Measurements from ENCODE around the gene DENND1A. TPM values are rescaled to one million over a fixed set of nuclear protein-coding genes. Genes with fewer than 3 reads are reported as not detected.

Gene DENND1A
- total RNA-seq, 1 experiment from 2014 or later: 19.7 TPM

DNA sequence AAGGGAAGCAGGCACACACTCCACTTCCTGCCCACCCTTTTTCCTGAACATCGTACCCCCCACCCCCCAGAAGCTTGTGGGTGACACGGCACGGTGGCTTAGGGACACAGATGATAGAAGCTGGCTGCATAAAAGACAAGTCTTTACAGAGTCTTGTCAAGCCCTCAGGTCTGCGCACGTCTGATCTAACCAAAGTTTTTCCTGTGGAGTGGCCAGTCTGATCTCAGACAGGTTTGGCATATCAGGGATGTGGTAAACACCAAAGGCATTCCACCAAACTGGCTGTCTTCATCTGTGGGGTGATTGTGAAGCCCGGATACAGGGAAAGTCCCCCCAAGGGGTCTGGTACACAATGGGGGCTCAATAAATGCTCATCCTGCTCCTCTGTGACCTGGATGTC lies 523.9 kb downstream of the DENND1A start:
- ATAC-seq: no peak
- BruUV-seq (replicated peaks): no TSS peak
- TF ChIP-seq SIN3A (IDR thresholded peaks at IDR 0.05; ENCODE audit: borderline replicate concordance, insufficient read depth, low read depth, low read length): no peak
- TF ChIP-seq, protein P1, sequence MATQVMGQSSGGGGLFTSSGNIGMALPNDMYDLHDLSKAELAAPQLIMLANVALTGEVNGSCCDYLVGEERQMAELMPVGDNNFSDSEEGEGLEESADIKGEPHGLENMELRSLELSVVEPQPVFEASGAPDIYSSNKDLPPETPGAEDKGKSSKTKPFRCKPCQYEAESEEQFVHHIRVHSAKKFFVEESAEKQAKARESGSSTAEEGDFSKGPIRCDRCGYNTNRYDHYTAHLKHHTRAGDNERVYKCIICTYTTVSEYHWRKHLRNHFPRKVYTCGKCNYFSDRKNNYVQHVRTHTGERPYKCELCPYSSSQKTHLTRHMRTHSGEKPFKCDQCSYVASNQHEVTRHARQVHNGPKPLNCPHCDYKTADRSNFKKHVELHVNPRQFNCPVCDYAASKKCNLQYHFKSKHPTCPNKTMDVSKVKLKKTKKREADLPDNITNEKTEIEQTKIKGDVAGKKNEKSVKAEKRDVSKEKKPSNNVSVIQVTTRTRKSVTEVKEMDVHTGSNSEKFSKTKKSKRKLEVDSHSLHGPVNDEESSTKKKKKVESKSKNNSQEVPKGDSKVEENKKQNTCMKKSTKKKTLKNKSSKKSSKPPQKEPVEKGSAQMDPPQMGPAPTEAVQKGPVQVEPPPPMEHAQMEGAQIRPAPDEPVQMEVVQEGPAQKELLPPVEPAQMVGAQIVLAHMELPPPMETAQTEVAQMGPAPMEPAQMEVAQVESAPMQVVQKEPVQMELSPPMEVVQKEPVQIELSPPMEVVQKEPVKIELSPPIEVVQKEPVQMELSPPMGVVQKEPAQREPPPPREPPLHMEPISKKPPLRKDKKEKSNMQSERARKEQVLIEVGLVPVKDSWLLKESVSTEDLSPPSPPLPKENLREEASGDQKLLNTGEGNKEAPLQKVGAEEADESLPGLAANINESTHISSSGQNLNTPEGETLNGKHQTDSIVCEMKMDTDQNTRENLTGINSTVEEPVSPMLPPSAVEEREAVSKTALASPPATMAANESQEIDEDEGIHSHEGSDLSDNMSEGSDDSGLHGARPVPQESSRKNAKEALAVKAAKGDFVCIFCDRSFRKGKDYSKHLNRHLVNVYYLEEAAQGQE (IDR thresholded peaks at IDR 0.05; ENCODE audit: insufficient read depth in 1 of 2, low read depth in 2 of 2, low read length in 1 of 2): no peak
- TF ChIP-seq POLR2AphosphoS5 (IDR thresholded peaks at IDR 0.05; ENCODE audit: low read depth, low read length): no peak
- no peak for TF ChIP-seq TCF7L2 (IDR thresholded peaks at IDR 0.05; ENCODE audit: low read depth, low read length)
- in situ Hi-C loops (cut with HindIII; ENCODE audit: low pct_unique_long_range_greater_than_20kb, low sequenced_read_pairs) (no loop called here), intact Hi-C loops (cut with micrococcal nuclease; ENCODE audit: unreplicated experiment) (no loop called here)
- Histone ChIP-seq H3K27ac (ENCODE audit: low read length) (no peak overlapping the region), H3K9me3 (ENCODE audit: control insufficient read depth, insufficient read depth, low read depth, low read length) (no peaks in the 10 kb centered on the region), H3K36me3 (ENCODE audit: control insufficient read depth, insufficient read depth, low read length) (no peaks in the 10 kb centered on the region), H3K4me1 (ENCODE audit: control insufficient read depth, insufficient read depth, low read length) (no peaks in the 10 kb centered on the region), H3K4me3 (ENCODE audit: low read depth in 2 of 2, low read length in 2 of 2) (no peak overlapping the region), H3K27me3 (ENCODE audit: control insufficient read depth, insufficient read depth, low read length) (no peaks in the 10 kb centered on the region)
- no peak for DNase-seq (ENCODE audit: low read depth, low spot score)
- CTCF ChIA-PET: no interaction called here
- POLR2A ChIA-PET: no interaction called here

DNA sequence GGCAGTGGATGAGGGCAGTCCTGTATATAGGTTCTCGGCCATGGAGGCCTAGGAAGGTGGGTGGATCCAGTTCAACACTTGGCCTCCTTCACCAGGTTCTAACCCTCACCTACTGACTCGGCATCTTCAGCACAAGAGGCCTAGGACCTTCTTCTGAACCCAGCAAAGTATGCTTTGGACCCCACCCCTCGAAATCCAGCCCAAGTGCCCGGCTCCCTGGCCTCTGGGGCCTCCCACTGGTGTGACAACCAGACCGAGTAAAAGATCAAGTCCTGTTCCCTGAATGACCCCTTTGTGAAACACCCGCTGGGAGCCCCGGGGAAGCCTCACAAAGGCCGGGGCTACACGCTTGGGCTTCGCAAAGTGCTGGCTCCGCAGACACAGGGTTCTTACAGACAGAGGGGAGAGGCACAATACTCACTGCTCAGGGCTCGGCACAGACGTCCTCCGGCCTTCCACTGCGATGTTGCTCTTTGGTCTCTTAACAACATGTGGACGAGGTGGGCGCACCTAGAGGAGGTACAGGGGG lies 526.9 kb downstream of the DENND1A start:
- Histone ChIP-seq H3K27ac (ENCODE audit: low read length) (no peak overlapping the region), H3K27me3 (ENCODE audit: control insufficient read depth, insufficient read depth, low read length) (no peaks in the 10 kb centered on the region), H3K4me3 (ENCODE audit: low read depth in 2 of 2, low read length in 2 of 2) (no peak overlapping the region), H3K4me1 (ENCODE audit: control insufficient read depth, insufficient read depth, low read length) (no peaks in the 10 kb centered on the region), H3K36me3 (ENCODE audit: control insufficient read depth, insufficient read depth, low read length) (no peaks in the 10 kb centered on the region), H3K9me3 (ENCODE audit: control insufficient read depth, insufficient read depth, low read depth, low read length) (no peaks in the 10 kb centered on the region)
- DNase-seq (ENCODE audit: low read depth, low spot score): no peak
- BruUV-seq (replicated peaks): no TSS peak
- ATAC-seq: peak; percentile 13; the same call in 1 of the 2 replicates
- in situ Hi-C loops (cut with HindIII; ENCODE audit: low pct_unique_long_range_greater_than_20kb, low sequenced_read_pairs) (no loop called here), intact Hi-C loops (cut with micrococcal nuclease; ENCODE audit: unreplicated experiment) (loop anchor here (5.0 kb wide), 1 partner anchor 629 kb away; no protein-coding TSS in a partner anchor)
- no peak for TF ChIP-seq POLR2AphosphoS5 (IDR thresholded peaks at IDR 0.05; ENCODE audit: low read depth, low read length)
- TF ChIP-seq, protein P1 (IDR thresholded peaks at IDR 0.05; ENCODE audit: insufficient read depth in 1 of 2, low read depth in 2 of 2, low read length in 1 of 2): no peak
- TF ChIP-seq SIN3A (IDR thresholded peaks at IDR 0.05; ENCODE audit: borderline replicate concordance, insufficient read depth, low read depth, low read length): no peak
- TF ChIP-seq, protein P2, sequence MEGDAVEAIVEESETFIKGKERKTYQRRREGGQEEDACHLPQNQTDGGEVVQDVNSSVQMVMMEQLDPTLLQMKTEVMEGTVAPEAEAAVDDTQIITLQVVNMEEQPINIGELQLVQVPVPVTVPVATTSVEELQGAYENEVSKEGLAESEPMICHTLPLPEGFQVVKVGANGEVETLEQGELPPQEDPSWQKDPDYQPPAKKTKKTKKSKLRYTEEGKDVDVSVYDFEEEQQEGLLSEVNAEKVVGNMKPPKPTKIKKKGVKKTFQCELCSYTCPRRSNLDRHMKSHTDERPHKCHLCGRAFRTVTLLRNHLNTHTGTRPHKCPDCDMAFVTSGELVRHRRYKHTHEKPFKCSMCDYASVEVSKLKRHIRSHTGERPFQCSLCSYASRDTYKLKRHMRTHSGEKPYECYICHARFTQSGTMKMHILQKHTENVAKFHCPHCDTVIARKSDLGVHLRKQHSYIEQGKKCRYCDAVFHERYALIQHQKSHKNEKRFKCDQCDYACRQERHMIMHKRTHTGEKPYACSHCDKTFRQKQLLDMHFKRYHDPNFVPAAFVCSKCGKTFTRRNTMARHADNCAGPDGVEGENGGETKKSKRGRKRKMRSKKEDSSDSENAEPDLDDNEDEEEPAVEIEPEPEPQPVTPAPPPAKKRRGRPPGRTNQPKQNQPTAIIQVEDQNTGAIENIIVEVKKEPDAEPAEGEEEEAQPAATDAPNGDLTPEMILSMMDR (IDR thresholded peaks at IDR 0.05): no peak
- TF ChIP-seq TCF7L2 (IDR thresholded peaks at IDR 0.05; ENCODE audit: low read depth, low read length): no peak
- ChIA-PET POLR2A (no interaction called here), CTCF (no interaction called here)
